ENCODE data around the gene ANO6.

DNA sequence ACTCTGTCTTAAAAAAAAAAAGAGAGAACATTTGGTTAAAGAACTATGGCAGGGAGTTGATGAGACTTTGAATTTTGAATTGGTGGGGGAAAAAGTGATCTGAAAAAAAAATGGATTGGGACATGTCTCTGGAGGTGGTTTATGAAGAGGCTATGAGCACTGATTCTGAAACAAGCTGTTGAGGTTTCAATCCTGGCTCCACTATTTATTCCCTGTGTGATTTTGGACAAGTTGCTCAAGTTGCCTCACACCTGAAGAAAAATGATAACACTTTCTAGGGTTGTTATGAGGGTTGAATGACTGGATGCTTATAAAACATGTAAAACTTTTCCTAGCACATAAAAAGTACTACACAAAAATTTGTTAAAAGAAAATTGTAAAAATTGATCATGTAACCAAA is 1.8 kb upstream of the ANO6 start:
- TF ChIP-seq ZNF274 (IDR thresholded peaks at IDR 0.05; ENCODE audit: low read depth, low read length), result no peak
- TF ChIP-seq YY1 (IDR thresholded peaks at IDR 0.05; ENCODE audit: insufficient read depth, insufficient read length), result no peak
